HG02678 (cell line): ENCODE data around the gene PALM3.
"Not testable (repeated sequence)": the region's sequence is repeated elsewhere in the genome, so short reads cannot be mapped to it uniquely, and the experiment has no call there.

Experiments
- ATAC-seq: cut with Tn5 transposase; IDR thresholded peaks from one replicate; pipeline ENCODE4 v1.9.1; 2021; ENCODE audit warnings: mild to moderate bottlenecking, moderate library complexity; ENCODE audit not compliant: unreplicated experiment

PALM3 gene

DNA sequence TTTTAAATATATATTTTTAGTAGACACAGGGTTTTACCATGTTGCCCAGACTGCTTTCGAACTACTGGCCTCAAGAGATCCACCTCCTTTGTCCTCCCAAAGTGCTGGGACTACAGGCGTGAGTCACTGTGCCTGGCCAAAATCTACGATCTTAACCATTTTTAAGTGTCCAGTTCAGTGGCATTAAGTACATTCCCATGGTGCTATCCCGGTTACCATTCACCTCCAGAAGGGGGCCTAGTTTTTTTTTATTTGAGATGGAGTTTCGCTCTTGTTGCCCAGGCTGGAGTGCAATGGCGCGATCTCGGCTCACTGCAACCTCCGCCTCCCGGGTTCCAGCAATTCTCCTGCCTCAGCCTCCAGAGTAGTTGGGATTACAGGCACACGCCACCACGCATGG is 26.7 kb downstream of the PALM3 start:
- ATAC-seq: not testable (repeated sequence)

DNA sequence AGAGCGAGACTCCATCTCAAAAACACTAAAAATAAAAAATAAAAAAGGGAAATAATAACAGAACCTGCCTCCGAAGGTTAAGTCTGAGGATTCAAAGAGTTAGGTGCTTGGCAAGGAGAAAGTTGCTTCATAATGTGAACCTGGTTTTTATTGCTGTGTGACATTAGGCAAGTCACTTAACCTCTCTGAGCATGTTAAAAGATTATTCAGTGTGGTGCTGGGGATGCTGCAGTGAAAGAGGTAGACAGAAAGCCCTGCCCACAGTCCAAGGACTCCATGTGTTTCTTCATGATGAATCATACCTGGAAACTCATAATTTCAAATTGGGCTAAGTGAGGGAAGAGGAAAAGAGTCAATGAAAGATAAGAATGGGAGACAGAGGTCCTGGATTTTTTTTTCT is 27.9 kb downstream of the PALM3 start:
- ATAC-seq: no peak

- peak; percentile 65 for ATAC-seq
Observed at GRCh38 chr19:14031719-14032480, 30.0 kb downstream of the PALM3 start, which contains the start of gene IL27RA. IL27RA (plus strand) TSS chr19:14031762; CDS start chr19:14031873, 111 bp downstream.

DNA sequence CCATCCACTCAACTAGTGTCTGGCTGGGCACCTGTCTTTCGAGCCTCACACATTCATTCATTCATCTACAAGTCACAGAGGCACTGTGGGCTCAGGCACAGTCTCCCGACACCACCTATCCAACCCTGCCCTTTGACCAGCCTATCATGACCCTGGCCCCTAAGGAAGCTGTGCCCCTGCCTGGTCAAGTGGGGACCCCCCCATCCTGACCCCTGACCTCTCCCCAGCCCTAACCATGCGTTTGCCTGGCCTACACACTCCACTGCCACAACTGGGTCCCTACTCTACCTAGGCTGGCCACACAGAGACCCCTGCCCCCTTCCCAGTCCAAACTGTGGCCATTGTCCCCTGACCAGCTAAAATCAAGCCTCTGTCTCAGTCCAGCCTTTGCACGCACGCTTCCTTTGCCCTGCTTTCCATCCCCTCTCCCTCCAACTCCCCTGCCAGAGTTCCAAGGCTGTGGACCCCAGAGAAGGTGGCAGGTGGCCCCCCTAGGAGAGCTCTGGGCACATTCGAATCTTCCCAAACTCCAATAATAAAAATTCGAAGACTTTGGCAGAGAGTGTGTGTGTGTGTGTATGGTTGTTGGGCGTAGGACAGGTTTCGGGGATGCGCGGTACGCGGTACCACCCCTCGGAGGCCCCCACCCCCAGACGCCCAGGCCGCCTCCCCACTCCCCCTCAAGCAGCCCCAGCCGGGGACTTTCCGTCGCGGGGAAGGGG is 30.7 kb downstream of the PALM3 start:
- ATAC-seq: no peak

DNA sequence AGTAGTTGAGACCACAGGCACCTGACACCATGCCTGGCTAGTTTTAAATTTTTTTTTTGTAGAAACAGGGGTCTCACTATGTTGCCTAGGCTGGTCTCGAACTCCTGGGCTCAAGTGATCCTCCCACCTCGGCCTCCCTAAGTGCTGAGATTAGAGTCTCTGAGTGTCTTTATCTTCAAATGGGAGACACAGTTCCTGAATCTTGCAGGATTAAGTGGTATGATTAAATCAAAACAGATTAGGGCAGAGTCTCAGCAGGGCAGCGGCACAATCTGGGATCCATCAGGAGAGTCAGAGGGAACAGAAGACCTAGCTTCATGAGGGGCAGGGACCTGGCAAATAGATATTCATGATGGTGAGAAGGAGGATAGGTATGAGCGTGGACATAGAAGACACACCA is 33.0 kb downstream of the PALM3 start:
- ATAC-seq: no peak

DNA sequence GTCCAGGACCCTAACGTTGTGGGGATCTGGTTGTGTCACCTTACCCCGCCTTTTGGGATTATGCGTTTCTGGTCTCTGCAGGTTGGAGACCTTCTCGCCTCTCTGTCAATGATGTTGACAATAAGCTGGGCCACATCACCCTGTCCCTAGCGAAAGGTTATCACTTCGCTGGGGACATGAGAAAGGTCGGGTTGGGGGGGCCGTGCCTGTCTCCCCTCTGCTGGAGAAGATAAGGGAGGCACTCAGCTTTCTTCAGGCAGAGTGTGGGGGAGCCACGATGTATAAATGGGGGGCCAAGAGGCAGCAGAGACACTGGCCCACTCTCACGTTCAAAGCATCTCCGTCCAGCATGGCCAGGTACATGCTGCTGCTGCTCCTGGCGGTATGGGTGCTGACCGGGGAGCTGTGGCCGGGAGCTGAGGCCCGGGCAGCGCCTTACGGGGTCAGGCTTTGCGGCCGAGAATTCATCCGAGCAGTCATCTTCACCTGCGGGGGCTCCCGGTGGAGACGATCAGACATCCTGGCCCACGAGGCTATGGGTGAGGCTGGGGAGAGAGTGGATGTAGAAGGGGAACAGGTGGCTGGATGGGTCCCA is 33.9 kb downstream of the PALM3 start, which contains the start of gene RLN3:
TSS of gene RLN3 (plus strand) at position 293 of the 595 bp plus-strand sequence. CDS start at position 350, 57 bp downstream.
- ATAC-seq: no peak

- not testable (repeated sequence) for ATAC-seq
Observed at GRCh38 chr19:14026652-14027192, 35.2 kb downstream of the PALM3 start.

DNA sequence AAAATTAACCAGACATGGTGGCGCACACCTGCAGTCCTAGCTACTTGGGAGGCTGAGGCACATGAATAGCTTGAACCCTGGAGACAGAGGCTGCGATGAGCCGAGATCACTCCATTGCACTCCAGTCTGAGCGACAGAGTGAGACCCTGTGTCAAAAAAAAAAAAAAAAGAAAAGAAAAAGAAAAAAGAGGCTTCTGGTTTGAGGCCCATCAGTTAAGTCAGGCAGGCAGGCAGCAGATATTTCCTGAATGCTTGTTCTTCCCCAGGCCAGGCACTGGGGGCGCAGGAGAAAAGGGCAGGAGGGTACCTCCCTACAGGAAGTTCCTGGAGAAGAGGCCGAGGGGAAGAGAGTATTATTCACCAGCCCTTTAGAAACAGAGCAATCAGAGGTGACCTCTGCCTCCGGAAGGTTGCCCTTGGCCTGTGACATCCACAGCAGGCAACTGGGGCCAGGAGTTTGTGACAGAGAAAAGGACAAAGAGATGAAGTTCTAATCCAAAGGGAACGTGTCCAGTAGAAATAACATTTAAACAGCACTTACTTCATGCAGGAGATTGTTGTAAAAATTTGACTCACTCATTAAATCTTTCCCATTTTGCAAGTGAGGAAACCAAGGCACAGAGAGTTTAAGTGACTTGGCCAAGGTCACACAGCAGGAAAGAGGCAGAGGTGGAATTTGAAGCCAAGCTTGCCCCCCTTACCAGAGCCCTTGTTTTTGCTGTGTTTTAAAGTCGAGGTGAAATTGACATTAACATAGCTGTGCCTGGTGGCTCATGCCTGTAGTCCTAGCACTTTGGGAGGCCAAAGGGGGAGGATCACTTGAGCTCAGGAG is 38.3 kb downstream of the PALM3 start:
- ATAC-seq: no peak

DNA sequence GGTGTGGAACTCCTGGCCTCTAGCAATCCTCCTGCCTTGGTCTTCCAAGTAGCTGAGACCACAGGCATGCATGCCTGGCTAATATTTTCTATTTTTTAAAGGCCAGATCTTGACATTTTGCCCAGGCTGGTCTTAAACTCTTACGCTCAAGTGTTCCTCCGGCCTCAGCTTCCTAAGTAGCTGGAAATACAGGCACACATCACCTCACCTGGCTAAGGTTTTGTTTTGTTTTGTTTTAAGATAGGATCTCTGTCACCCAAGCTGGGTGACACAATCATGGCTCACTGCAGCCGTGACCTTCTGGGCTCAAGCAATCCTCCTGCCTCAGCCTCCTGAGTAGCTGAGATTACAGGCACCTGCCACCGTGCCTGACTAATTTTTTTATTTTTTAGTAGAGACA is 39.4 kb downstream of the PALM3 start:
- no peak for ATAC-seq

DNA sequence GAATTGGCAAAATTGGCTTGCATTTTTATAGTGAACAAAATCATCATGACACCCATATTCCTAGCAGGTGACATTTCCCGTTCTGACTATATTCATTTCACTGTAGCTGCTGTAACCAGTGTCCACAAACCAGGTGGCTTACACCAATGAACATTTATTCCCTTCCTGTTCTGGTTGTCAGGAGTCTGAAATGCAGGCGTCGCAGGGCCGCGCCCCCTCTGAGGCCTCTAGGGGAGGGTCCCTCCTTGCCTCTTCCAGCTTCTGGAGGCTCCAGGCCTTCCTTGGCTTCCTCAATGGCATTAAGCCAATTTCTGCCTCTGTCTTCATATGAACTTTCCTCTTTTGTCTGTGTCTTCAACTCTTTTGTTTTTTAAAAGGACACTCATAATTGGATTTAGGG is 40.4 kb downstream of the PALM3 start:
- no peak for ATAC-seq

- not testable (repeated sequence) for ATAC-seq
Observed at GRCh38 chr19:14019739-14020138, 42.1 kb downstream of the PALM3 start.

GRCh38 chr19:14019100-14019499 is 42.8 kb downstream of the PALM3 start:
- ATAC-seq: no peak

- ATAC-seq: peak; percentile 90
Observed at GRCh38 chr19:14015524-14016035, 46.3 kb downstream of the PALM3 start.

GRCh38 chr19:14012378-14012915 is 49.4 kb downstream of the PALM3 start:
- ATAC-seq: no peak

DNA sequence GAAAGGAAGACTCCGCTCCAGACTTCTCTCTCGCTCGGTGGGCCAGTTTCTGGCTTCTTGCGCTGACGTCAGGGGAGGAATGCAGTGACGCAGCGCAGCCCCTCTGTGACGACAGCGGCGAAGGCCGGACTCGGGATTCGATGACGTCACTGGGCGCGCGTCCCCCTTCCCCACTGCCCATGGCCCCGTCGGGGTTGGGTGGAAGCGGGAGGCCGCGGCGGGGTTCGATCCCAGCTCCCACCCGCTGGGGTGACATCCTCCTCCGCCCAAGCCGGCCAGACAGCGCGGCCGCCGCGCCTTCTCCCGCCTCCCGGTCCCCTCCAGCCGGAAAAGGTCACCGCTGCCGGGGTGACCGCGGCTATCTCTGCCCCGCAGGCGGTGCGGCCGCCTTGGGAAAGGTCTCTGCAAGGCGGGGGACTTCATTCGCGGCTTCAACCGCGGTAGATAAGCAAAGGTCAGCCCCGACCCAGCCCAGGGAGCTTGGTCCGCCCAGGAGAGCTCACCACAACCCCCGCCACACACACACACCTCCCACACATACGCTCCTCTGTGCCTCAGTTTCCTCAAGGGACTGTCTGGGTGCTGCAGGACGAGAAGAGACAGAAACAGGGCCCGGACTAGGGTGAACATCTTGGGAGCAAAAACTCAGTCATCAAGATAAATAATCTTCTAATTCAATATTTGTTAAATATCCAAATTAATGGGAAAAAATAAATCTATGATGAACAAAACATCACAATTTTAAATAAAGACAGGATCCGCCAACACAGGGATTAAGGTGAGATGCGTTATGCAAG is 54.9 kb downstream of the PALM3 start:
- peak; percentile 34 for ATAC-seq

- peak; percentile 79 for ATAC-seq
Observed at GRCh38 chr19:14006085-14006765, 55.7 kb downstream of the PALM3 start, which contains the start of gene RFX1. RFX1 (minus strand) TSS chr19:14006320; CDS start chr19:13993843, 12,477 bp downstream.

DNA sequence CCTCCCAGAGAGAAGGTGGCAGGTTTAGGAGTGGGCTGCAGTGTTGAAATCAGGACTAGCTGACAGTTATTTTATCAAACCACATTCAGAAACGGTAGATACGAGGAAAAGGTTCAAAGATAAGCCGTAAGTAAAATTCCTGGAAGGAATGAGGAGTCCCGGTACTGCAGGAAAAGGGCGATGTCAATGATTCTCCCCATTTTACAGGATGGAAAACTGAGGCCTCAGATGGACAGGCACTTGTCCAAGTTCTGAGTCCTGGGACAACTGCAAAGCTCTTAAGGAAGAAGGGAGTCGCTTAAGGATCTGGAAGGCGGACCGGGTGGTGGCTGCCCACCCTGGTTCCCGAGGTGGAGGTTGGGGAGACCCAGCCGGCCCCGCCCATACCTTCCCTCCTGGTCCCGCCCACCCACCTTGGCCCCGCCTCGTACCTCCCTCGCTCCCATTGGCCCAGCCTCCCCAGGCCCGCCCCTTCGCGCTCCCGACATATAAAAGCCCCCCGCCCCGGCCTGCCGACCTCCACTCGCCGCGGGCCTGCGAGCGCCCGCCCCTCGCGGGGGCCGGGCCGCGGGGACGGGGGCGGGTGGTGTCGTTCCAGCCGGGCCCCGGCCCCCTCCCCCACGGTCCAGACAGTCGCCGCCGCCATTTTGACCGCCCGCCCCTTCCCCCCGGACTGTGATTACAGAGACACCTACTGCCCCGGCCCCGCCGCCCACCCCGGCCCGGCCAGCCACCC is 56.4 kb downstream of the PALM3 start:
- peak; percentile 41 for ATAC-seq
